ENCODE results near the gene ROR2.
"Not testable (repeated sequence)": the region's sequence is repeated elsewhere in the genome, so short reads cannot be mapped to it uniquely, and the experiment has no call there.

Gene ROR2

GRCh38 chr9:91625331-91625730 lies 324.7 kb downstream of the ROR2 start:
- H3K9me3 ChIP-seq (ENCODE audit: insufficient read depth, low read length, severe bottlenecking), result no peaks in the 10 kb centered on the region
- H3K36me3 ChIP-seq (ENCODE audit: insufficient read depth, low read length), result no peaks in the 10 kb centered on the region
- no peak overlapping the region for H2AFZ ChIP-seq (ENCODE audit: low read depth, low read length)
- H3K27me3 ChIP-seq (ENCODE audit: insufficient read depth, low read length, poor library complexity), result no peaks in the 10 kb centered on the region
- H4K20me1 ChIP-seq (ENCODE audit: insufficient read depth, low read length), result no peaks in the 10 kb centered on the region
- no peak overlapping the region for H3K4me2 ChIP-seq (ENCODE audit: insufficient read depth, low read length)
- TF ChIP-seq CTCF (IDR thresholded peaks at IDR 0.05; ENCODE audit: borderline replicate concordance, extremely low read depth, low read length, poor library complexity, severe bottlenecking) (no peak), EZH2 (IDR thresholded peaks at IDR 0.05; ENCODE audit: borderline replicate concordance, low read depth, low read length, severe bottlenecking) (no peak)
- H3K79me2 ChIP-seq (ENCODE audit: insufficient read depth, low read length), result no peaks in the 10 kb centered on the region
- no peak overlapping the region for H3K27ac ChIP-seq (ENCODE audit: low read length)
- H3K4me3 ChIP-seq (ENCODE audit: low read depth in 1 of 2, low read length in 2 of 2), result no peak overlapping the region
- DNase-seq (no peak), ATAC-seq (ENCODE audit: insufficient read depth, low read depth) (no peak)
- H3K9ac ChIP-seq (ENCODE audit: low read depth, low read length), result no peak overlapping the region
- no peaks in the 10 kb centered on the region for H3K4me1 ChIP-seq (ENCODE audit: insufficient read depth, low read length)

GRCh38 chr9:91623004-91623403 lies 327.0 kb downstream of the ROR2 start:
- H3K27ac ChIP-seq (ENCODE audit: low read length), result no peak overlapping the region
- H3K4me1 ChIP-seq (ENCODE audit: insufficient read depth, low read length), result no peaks in the 10 kb centered on the region
- no peaks in the 10 kb centered on the region for H3K36me3 ChIP-seq (ENCODE audit: insufficient read depth, low read length)
- no peak for ATAC-seq (ENCODE audit: insufficient read depth, low read depth)
- no peak for DNase-seq
- no peak overlapping the region for H3K9ac ChIP-seq (ENCODE audit: low read depth, low read length)
- H3K9me3 ChIP-seq (ENCODE audit: insufficient read depth, low read length, severe bottlenecking), result no peaks in the 10 kb centered on the region
- H3K27me3 ChIP-seq (ENCODE audit: insufficient read depth, low read length, poor library complexity), result no peaks in the 10 kb centered on the region
- H4K20me1 ChIP-seq (ENCODE audit: insufficient read depth, low read length), result no peaks in the 10 kb centered on the region
- H2AFZ ChIP-seq (ENCODE audit: low read depth, low read length), result no peak overlapping the region
- no peak overlapping the region for H3K4me2 ChIP-seq (ENCODE audit: insufficient read depth, low read length)
- no peaks in the 10 kb centered on the region for H3K79me2 ChIP-seq (ENCODE audit: insufficient read depth, low read length)
- no peak for TF ChIP-seq CTCF (IDR thresholded peaks at IDR 0.05; ENCODE audit: borderline replicate concordance, extremely low read depth, low read length, poor library complexity, severe bottlenecking)
- TF ChIP-seq EZH2 (IDR thresholded peaks at IDR 0.05; ENCODE audit: borderline replicate concordance, low read depth, low read length, severe bottlenecking), result no peak
- no peak overlapping the region for H3K4me3 ChIP-seq (ENCODE audit: low read depth in 1 of 2, low read length in 2 of 2)

- not testable (repeated sequence) for H3K27me3 ChIP-seq (ENCODE audit: insufficient read depth, low read length, poor library complexity); H3K79me2 ChIP-seq (ENCODE audit: insufficient read depth, low read length); DNase-seq; H3K9me3 ChIP-seq (ENCODE audit: insufficient read depth, low read length, severe bottlenecking); H3K9ac ChIP-seq (ENCODE audit: low read depth, low read length); H3K4me1 ChIP-seq (ENCODE audit: insufficient read depth, low read length); ATAC-seq (ENCODE audit: insufficient read depth, low read depth); H3K27ac ChIP-seq (ENCODE audit: low read length); H3K4me2 ChIP-seq (ENCODE audit: insufficient read depth, low read length); H3K36me3 ChIP-seq (ENCODE audit: insufficient read depth, low read length); H4K20me1 ChIP-seq (ENCODE audit: insufficient read depth, low read length); H2AFZ ChIP-seq (ENCODE audit: low read depth, low read length); H3K4me3 ChIP-seq (ENCODE audit: low read depth in 1 of 2, low read length in 2 of 2)
These were observed 327.9 kb downstream of the ROR2 start for GRCh38 chr9:91622121-91622520.

- not testable (repeated sequence) for H2AFZ ChIP-seq (ENCODE audit: low read depth, low read length); H3K4me3 ChIP-seq (ENCODE audit: low read depth in 1 of 2, low read length in 2 of 2); H4K20me1 ChIP-seq (ENCODE audit: insufficient read depth, low read length); H3K4me2 ChIP-seq (ENCODE audit: insufficient read depth, low read length); H3K4me1 ChIP-seq (ENCODE audit: insufficient read depth, low read length); H3K9ac ChIP-seq (ENCODE audit: low read depth, low read length); H3K79me2 ChIP-seq (ENCODE audit: insufficient read depth, low read length); H3K27ac ChIP-seq (ENCODE audit: low read length); DNase-seq; H3K27me3 ChIP-seq (ENCODE audit: insufficient read depth, low read length, poor library complexity); ATAC-seq (ENCODE audit: insufficient read depth, low read depth); H3K36me3 ChIP-seq (ENCODE audit: insufficient read depth, low read length); H3K9me3 ChIP-seq (ENCODE audit: insufficient read depth, low read length, severe bottlenecking)
These were observed 336.0 kb downstream of the ROR2 start for GRCh38 chr9:91614044-91614443.
